Measurements from ENCODE around the gene CD3D.

The CD3D gene

DNA sequence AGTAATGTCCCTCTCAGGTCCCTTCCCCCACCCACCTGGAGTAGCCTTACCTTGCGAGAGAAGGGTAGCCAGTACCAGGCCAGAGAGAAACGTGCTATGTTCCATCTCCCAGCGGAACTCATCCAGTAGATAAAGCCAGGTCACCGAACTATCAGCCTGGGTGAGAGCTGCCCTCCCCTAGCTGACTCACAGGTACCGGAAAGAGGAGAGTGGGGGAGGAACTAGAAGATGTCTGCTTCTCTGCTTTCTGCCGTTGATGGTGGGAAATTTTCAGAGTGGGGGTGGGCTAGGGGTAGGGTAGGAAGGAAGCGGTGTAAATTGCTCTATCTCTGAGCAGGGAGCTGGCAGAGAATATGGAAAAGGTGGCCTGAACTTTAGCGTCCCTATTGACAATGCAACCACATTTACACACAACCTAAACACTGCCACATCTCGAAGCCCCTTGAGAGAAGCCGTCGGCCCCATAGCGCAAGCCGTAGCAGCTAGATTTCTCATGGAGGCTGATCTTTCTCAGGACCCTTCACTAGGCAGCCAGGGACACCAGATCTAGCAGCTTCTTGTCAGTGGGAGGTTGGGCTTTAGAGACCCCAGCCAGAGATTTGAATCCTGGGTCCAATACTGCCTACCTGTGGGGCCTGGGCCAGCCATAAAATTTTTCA, at the start of gene CD3D:
Gene CD3D (minus strand): TSS at position 203 of the 659 bp plus-strand sequence. CDS start 98 bp downstream, at position 105.
- DNase-seq (ENCODE audit: low read depth) = no peak

DNA sequence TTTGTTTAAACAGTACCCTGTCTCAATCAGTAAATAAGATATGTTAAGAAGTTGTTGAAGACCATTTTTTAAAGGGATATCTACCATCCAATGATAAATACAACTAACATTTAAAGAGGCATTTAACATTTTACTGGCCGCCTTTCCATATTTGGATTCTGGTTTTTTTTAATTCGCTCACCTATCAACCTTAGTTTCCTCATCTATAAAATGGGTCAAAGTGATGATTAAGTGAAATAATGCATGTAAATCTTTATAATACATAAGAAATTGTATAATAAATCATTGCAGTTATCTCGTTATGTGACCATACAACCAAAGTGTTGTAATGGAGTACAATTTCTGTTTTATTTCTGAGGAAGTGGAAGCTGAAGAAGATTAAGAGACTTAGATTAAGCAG, 41.2 kb upstream of the CD3D start:
- no peak for DNase-seq (ENCODE audit: low read depth)

DNA sequence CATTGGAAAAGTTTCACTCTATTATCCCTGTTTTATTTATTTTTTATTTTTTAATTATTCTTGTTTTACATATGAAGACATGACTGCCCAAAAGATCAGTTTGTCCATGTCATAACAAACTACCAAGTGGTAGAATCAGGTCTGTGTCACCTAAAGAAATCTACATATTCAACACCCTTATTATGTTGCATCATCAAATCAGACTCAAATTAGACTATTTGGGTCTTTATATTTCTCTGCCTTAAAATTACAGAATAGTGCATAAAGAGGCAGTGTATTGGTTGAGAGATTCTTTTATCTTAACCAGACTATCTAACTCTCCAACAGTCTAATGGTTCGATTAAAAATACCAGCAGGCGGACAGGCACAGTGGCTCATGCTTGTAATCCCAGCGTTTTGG, 40.4 kb upstream of the CD3D start:
- DNase-seq (ENCODE audit: low read depth) = no peak

DNA sequence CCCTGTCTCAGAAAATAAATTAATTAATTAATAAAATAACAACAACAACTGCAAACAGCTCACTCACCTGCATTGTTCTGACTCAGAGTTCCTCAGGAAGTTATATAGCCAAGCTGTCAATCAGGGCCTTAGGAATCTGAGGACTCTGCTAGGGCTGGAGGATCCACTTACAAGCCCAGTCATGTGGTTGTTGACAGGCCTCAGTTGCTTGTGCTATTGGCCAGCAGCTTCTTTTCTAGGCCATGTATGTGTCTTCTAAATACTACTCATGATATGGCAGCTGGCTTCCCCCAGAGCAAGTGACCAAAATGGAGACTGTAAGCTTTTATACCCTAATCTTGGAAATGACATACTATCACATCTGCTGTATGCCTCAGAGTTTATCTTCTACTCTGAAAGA, 38.1 kb upstream of the CD3D start:
- no peak for DNase-seq (ENCODE audit: low read depth)

DNA sequence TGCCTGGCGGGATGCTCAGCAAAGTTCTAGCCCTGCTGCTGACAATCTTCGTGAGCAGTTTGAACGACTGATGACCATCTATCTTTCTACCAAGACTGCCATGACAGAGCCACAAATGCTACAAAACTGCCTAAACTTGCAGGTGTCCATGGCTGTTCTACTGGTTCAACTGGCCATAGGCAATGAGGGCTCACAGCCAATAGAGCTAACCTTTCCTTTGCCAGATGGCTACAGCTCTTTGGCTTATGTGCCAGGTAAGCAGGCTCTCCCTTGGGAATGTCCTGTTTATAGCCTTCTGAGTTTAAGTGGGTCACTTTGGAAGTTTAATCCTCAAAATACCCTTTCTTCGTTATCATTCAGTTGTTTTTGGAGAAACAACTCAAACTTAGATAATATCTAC, 37.0 kb upstream of the CD3D start:
- no peak for DNase-seq (ENCODE audit: low read depth)

DNA sequence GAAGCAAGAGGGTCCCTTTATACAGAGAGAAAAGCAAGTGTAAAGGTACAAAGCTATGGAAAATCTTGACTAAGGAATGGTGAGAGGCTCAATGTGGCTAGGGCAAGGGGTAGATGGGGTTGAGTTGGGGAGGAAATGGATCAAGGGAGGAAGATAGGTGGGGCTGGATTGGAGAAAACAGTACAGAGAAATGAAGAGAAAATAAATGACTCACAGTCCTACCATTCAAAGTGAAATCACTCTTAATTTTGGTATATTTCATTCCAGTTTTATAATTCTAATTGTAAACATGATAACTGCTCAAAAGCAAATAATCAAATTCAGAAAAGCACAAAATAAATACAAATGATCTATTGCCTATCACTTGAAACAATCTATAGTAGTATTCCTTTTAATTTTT, 33.5 kb upstream of the CD3D start:
- DNase-seq (ENCODE audit: low read depth) = no peak

DNA sequence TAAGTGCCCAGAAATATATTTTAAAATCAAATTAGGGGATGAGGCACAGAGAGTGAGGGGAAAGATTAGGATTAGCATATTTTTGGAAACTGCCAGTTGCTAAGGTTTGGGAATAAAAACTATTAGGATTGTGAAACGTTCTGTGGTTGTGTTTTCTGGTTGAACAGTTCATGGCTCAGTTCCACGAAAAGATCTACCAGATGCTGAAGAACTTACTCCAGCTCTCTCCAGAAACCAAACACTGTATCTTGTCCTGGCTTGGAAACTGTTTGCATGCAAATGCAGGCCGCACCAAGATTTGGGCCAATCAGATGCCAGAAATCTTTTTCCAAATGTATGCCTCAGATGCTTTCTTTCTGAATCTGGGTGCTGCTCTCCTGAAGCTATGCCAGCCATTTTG, 32.2 kb upstream of the CD3D start:
- DNase-seq (ENCODE audit: low read depth) = peak; percentile 76

DNA sequence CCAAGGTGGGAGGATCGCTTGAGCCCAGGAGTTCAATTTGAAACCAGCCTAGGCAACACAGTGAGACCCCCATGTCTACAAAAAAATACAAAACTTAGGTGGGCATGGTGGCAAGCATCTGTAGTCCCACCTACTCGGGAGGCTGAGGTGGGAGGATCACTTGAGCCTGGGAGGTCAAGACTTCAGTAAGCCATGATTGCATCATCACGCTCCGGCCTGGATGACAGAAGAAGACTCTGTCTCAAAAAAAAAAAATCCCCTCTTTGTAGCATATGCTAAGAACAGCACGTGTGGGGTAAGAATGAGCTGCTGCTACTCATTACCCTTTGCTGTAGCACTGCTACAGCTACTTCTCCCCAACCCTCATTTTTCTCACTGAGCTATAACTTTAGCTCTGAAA, 31.4 kb upstream of the CD3D start:
- no peak for DNase-seq (ENCODE audit: low read depth)

DNA sequence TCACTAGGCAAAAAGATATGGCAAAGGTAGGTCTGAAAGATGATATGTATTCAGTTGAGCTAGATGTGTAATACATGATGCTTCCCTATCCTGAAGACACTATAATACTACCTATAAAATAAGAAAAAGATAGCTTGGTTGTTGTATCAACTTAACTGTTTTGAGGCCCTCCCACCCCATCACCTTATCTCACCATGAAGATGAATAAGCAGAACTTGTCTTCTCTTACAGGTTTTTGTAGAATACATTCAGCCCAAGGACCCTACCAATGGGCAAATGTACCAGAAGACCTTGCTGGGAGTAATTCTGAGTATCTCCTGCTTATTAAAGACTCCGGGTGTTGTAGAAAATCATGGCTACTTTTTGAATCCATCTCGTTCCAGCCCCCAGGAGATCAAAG, 30.8 kb upstream of the CD3D start:
- no peak for DNase-seq (ENCODE audit: low read depth)

DNA sequence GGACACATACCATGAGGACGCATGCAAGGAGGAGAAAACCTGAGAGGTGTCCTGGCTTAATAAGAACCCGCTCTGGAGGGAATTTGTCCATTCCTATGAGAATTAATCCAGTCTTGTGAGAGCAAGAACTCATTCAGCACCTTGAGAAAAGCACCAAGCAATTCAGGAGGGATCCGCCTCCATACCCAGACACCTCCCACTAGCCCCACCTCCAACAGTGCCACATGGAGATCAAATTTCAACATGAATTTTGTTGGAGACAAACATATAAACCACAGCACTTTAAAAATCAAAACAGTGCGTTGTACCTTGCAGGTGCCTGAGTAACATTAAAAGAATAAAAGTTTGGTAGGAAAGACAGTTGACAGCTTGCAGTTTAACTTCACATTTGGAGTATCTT, 28.3 kb upstream of the CD3D start:
- DNase-seq (ENCODE audit: low read depth) = no peak

DNA sequence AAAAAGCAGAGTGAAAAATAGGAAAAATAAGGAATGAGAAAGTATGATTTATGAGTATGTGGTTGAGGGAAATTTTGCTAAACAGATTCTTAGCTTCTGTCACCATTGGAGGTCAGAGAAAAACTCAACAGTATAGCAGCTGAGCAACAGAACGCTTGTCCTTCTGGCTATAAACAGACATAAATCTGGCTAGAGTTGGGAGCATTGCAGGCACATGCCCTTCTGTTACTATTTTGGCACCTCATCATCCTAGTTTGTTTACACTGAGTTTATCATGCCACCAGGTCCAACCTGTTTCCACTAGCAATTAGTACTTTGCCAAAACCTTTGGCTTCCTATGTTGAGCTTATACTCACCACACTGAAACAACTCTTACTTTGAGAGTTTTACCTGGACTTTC, 23.8 kb upstream of the CD3D start:
- no peak for DNase-seq (ENCODE audit: low read depth)

DNA sequence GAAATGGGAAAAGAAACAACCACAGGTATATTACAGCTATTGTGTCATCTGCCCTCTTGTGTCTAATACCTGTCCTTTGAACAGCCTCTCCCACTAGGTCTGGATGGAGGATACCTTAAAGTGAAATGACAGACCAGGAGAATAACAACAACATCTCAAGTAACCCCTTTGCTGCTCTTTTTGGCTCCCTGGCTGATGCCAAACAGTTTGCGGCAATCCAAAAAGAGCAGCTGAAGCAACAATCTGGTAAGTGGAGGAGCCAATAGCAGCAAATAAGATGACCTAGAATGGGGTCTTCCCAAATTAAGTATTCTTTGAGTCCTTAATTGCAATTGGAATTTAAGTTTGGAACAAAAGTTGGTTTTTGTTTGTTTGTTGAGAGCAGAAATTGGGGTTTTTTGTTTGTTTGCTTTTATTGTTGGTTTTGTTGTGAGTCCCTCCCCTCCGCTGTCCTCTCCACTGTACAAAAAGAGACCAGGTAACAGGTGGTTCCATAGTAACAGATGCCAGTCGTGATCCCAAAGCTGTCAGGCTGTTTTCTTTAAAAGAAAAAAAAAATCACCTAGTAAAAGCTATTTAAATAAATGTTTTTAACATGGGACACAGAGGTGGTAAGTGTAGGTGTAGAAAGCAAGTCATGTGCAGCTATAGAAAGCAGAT, 22.6 kb upstream of the CD3D start:
- DNase-seq (ENCODE audit: low read depth) = no peak

DNA sequence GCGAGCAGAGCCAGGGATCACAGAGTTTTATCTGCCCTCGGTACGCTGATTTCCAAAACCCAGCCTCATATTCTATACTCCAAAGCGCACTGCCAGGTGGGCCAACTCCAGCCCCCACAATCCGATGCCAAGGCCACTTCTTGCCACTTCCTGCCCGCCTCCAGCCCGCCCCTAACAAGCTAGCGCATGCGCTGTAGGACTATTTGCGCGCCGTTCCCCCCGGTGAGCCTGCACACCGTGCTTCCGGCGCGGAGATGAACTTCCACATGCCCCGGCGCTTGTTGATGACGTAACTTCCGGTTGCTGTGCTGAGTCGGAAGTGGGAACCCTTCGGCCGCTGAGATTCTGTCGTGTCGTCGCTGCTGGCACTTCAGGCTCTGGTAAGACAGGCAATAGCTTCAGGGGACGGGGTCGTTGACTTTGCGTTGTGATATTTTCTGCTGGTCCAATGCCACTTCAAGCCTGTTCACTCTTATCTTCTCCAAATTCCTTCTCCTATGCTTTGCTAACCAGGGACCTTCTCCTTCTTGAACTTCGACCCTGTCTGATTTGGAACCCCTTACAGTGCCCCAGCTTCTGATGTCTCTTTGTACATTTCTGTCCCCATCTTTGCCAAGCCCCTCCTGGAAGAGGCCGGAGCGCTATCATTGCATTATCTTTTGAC, 16.9 kb upstream of the CD3D start, which contains the start of gene UBE4A:
Gene UBE4A (plus strand): TSS at position 306 of the 664 bp plus-strand sequence. CDS start 5,481 bp downstream, outside the sequence.
- peak; percentile 42 for DNase-seq (ENCODE audit: low read depth)

DNA sequence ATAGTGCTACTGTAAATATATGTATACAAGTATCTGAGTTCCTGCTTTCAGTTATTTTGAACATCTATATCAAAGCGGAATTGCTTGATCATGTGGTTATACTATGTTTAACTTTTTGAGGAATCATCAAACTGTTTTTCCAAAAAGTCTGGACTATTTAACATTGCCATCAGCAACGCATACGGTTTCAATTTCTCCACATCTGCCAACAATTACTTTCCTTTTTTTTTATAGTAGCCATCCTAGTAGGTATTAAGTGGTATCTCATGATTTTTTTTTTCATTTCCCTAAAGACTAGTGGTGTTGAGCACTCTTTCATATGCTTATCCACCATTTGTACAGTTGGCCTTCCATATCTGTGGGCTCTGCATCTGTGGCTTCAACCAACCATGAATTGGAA, 15.6 kb upstream of the CD3D start:
- no peak for DNase-seq (ENCODE audit: low read depth)

DNA sequence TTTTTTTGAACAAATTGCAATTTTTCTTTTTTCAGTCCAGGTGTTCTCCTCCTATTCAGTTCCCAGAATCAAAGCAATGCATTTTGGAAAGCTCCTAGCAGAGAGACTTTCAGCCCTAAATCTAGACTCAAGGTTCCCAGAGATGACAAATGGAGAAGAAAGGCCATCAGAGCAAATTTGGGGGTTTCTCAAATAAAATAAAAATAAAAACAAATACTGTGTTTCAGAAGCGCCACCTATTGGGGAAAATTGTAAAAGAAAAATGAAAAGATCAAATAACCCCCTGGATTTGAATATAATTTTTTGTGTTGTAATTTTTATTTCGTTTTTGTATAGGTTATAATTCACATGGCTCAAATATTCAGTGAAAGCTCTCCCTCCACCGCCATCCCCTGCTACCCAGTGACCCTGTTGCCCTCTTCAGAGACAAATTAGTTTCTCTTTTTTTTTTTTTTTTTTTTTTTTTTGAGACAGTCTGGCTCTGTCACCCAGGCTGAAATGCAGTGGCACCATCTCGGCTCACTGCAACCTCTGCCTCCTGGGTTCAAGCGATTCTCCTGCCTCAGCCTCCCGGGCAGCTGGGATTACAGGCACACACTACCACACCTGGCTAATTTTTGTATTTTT, 10.7 kb upstream of the CD3D start:
- DNase-seq (ENCODE audit: low read depth) = no peak

DNA sequence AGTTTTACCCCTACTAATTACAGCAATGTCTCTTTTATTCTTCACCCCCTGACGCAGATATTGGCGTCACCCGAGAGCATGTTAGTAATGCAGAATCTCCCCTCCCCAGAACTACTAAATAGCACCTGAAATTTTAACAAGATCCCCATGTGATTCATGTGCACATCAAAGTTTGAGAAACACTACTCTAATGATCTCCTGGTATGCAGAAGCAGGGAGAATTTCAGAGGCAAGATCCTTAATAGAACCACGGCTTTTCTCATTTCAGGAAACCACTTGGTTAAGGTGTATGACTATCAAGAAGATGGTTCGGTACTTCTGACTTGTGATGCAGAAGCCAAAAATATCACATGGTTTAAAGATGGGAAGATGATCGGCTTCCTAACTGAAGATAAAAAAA, 7.0 kb upstream of the CD3D start:
- DNase-seq (ENCODE audit: low read depth) = no peak

DNA sequence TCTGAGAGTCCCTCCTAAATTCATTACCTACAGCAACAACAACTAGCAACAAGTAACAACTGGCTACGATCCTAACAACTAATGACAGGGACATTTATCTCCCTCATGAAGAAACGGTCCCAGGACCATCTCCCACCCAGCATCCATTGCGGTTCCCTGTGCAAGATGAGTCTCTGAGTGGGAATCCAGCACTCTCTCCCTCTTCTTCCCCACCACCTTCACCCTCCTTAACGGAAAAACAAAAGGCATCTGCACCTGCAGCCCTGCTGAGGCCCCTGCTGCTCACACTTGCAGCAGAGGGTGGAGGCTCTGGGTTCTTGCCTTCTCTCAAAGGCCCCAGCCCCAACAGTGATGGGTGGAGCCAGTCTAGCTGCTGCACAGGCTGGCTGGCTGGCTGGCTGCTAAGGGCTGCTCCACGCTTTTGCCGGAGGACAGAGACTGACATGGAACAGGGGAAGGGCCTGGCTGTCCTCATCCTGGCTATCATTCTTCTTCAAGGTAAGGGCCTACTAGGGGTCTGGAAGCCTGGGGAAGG, 1.5 kb upstream of the CD3D start, which contains the start of gene CD3G:
Gene CD3G (plus strand): TSS at position 364 of the 535 bp plus-strand sequence. CDS start 80 bp downstream, at position 444.
- DNase-seq (ENCODE audit: low read depth) = no peak

DNA sequence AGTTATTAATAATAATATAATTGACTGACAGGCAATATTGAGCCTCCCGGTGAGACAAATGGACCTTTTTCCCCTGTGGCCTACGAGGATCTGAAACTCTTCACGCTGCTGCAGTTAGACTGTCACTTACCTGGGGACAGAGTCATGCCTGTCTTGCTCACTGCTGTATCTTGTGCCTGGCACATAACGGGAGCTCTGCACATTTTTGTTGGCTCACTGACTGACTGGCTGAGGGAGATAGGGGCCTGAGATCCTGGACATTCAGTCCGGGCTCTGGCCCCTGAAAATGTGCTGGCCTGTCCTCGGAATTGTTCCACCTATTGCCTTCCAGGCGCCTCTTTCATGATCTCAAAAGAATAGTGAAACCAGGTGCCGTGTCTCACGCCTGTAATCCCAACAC, 743 bp upstream of the CD3D start:
- DNase-seq (ENCODE audit: low read depth) = no peak

DNA sequence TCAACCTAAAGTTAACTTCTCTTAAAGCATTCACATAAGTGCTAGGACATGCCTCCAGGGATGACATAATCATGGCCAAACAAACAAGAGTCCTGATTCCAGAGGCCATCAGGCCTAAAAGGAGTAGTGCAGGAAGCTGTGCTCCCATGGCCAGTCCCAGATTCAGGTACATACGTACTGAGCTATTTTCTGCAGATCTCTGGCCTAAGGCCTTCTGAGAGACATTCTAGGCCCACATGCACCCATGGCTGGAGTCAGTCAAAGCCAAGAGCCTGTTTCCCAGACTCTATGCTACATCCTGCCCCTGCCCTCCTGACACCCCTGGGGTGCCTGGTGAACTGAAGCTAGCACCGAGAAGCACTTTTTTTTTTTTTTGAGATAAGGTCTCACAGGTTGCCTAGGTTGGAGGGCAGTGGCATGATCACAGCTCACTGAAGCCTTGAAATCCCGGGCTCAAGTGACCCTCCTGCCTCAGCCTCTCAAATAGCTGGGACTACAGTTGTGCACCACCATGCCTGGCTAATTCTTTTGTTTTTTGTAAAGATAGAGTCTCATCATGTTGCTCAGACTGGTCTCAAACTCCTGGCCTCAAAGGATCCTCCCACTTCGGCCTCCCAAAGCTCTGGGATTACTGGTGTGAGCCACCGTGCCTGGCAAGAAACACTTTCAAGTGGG, 553 bp downstream of the CD3D start:
- no peak for DNase-seq (ENCODE audit: low read depth)

DNA sequence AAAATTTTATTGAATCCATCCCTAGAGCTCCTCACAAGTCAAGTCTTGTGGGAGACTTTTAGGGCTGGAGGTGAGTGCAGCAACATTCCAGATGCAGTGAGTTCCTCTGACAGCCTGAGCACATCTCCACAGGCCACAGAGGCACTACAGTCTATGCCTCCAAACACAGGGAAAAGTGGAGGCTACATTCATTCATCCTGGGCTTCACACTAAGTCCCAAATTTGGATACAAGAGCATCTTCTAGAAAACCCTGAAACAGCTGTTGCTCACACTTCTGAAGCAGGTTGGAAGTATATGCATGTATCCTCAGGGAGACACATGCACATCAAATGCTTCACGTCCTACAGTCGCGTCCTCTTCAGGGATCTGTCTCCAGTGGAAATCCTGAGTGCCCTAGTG, 1.2 kb downstream of the CD3D start:
- DNase-seq (ENCODE audit: low read depth) = no peak

DNA sequence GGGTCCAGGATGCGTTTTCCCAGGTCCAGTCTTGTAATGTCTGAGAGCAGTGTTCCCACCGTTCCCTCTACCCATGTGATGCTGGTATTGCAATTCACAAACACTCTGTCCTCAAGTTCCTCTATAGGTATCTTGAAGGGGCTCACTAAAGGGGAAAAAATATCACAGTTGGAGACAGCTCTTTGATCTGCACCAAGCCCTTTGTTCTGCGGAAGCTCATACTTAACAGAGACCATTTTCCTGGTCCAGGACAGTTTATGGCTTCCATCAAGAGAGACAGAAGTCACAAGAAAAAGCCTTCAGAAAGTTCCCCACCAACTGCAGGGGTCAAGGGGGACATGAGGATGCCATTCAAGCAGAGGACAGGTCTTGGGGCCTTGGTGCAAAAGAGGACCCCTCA, 2.1 kb downstream of the CD3D start:
- no peak for DNase-seq (ENCODE audit: low read depth)

Data from GM04503 (cell line).